HepG2 (cell line): Measurements from ENCODE around the gene WIPF3. TPM values are rescaled to one million over a fixed set of nuclear protein-coding genes. Genes with fewer than 3 reads are reported as not detected.

Experiments
- ATAC-seq: fragments of 200-7000 bp; cut with Tn5 transposase; 3 replicates; pipeline ENCODE4 v1.9.1; 2020; ENCODE audit warnings: mild to moderate bottlenecking, moderate library complexity
- BruUV-seq: library from RNA; stranded (reverse); fragments of 400-500 nt; replicated peaks from 2 replicates; lab custom pipeline; 2021; lab: Mats Ljungman, UMichigan
- CTCF ChIA-PET: fragments of 300-600 bp; formaldehyde crosslinking; extraction: SDS; loops from one replicate; lab custom pipeline; 2021; ENCODE audit warnings: low total read pairs, inconsistent platforms, low intra/inter-chr PET ratio; lab: Yijun Ruan, JAX
- POLR2A ChIA-PET: fragments of 350-600 bp; sonication (Branson Sonifier 250); formaldehyde crosslinking; loops from one replicate; lab custom pipeline; 2020; ENCODE audit warnings: antibody characterized with exemption, inconsistent platforms; lab: Yijun Ruan, JAX
- DNase-seq: peaks from one replicate; pipeline ENCODE4 v3.0.0-alpha.2; 2015; ENCODE audit warnings: low spot score
- FAIRE-seq: peaks from 3 replicates; lab custom pipeline; 2011; peaks lifted over from hg19 to GRCh38; lab: Jason Lieb, UNC
- H2AFZ ChIP-seq: one replicate; pipeline ENCODE4 v1.6.1; 2011; ENCODE audit warnings: low read length, inconsistent platforms
- H3K27ac ChIP-seq: fragments of 300-600 bp; 3 replicates; pipeline ENCODE4 v1.8.0; 2011; ENCODE audit warnings: mixed run types, mild to moderate bottlenecking, mixed read lengths, low read length, inconsistent platforms; ENCODE audit not compliant: insufficient read depth; ENCODE audit errors: extremely low read length
- H3K27me3 ChIP-seq, 2 experiments: fragments of 200-600 bp in 1 of 2; 2 replicates in 1 of 2; 3 replicates in 1 of 2; pipeline versions ENCODE4 v1.6.0 to v1.8.0; 2011; ENCODE audit warnings: low read length in 2 of 2, mild to moderate bottlenecking in 2 of 2, moderate library complexity in 2 of 2, inconsistent platforms in 1 of 2; ENCODE audit not compliant: insufficient read depth in 2 of 2, control insufficient read depth in 1 of 2
- H3K36me3 ChIP-seq, 2 experiments: fragments of 200-600 bp in 1 of 2; replicated peaks in 1 of 2; 2 replicates in 1 of 2; 3 replicates in 1 of 2; pipeline versions ENCODE4 v1.5.1 to v1.8.0; 2011; ENCODE audit warnings: low read length in 2 of 2, inconsistent platforms in 1 of 2; ENCODE audit not compliant: insufficient read depth in 2 of 2, control insufficient read depth in 1 of 2
- H3K4me1 ChIP-seq: 2 replicates; pipeline ENCODE4 v1.5.1; 2012; ENCODE audit warnings: low read length, inconsistent platforms; ENCODE audit not compliant: insufficient read depth
- H3K4me2 ChIP-seq: 2 replicates; pipeline ENCODE4 v1.6.0; 2011; ENCODE audit warnings: low read depth, low read length, inconsistent platforms
- H3K4me3 ChIP-seq, 3 experiments: fragments of 200-600 bp in 1 of 3; sonication (generic), shearing (Covaris generic) in 1 of 3; replicated peaks in 1 of 3; 2 replicates each; pipeline ENCODE4 v1.5.1; 2011 to 2016; ENCODE audit warnings: low read length in 3 of 3, inconsistent platforms in 2 of 3, low read depth in 2 of 3, mild to moderate bottlenecking in 2 of 3, control low read depth in 1 of 3, mixed read lengths in 1 of 3; ENCODE audit not compliant: insufficient read depth in 1 of 3
- H3K79me2 ChIP-seq: one replicate; pipeline ENCODE4 v1.6.1; 2011; ENCODE audit warnings: low read length, inconsistent platforms; ENCODE audit not compliant: insufficient read depth
- H3K9ac ChIP-seq: 2 replicates; pipeline ENCODE4 v1.6.0; 2011; ENCODE audit warnings: mild to moderate bottlenecking, low read depth, low read length, inconsistent platforms; ENCODE audit not compliant: insufficient read depth
- H3K9me3 ChIP-seq: 2 replicates; pipeline ENCODE4 v1.5.1; 2012; ENCODE audit warnings: mild to moderate bottlenecking, low read length
- H4K20me1 ChIP-seq: 2 replicates; pipeline ENCODE4 v1.6.0; 2011; ENCODE audit warnings: inconsistent platforms, mild to moderate bottlenecking, low read length, moderate library complexity; ENCODE audit not compliant: insufficient read depth
- CEBPB ChIP-seq: IDR thresholded peaks from 2 replicates; pipeline ENCODE4 v1.6.1; 2011; ENCODE audit warnings: low read depth, low read length, improper control_type of control experiment, borderline replicate concordance
- EEA1 ChIP-seq: sonication (generic); formaldehyde crosslinking; IDR thresholded peaks from 2 replicates; pipeline ENCODE4 v1.5.1; 2020; ENCODE audit warnings: mild to moderate bottlenecking, missing genetic modification reagents, borderline replicate concordance
- GATAD1 ChIP-seq: IDR thresholded peaks from 2 replicates; pipeline ENCODE4 v1.6.1; 2016; ENCODE audit warnings: missing genetic modification reagents, missing compliant biosample characterization
- REL ChIP-seq: sonication (generic); formaldehyde crosslinking; conservative IDR thresholded peaks from 2 replicates; pipeline ENCODE4 v1.8.0; 2022; ENCODE audit warnings: mild to moderate bottlenecking, missing genetic modification reagents, moderate library complexity
- WGBS: methylation state at CpG from one replicate; pipeline ENCODE4 v1.1.6; 2017; ENCODE audit warnings: low lambda C conversion rate; 5-methylcytosine and 5-hydroxymethylcytosine counted together
- in situ Hi-C: cut with HindIII; loops from 2 replicates; pipeline ENCODE4 v1.10.0; 2017; ENCODE audit warnings: low pct_unique_long_range_greater_than_20kb; ENCODE audit not compliant: extremely low pct_ligation_motif_present
- intact Hi-C: fragments of 100-400 bp; cut with micrococcal nuclease; formaldehyde crosslinking; loops from one replicate; pipeline ENCODE4 v1.10.0; 2022; ENCODE audit not compliant: unreplicated experiment
- polyA plus RNA-seq, 8 experiments: library from polyadenylated mRNA; depleted of rRNA in 3 of 8; stranded (reverse) in 7 of 8; unstranded in 1 of 8; fragments of >200 nt; fragmentation: Illumina TruSeq in 4 of 8; extraction: Trizol in 4 of 8; gene quantifications; 2 replicates each; pipeline versions ENCODE4 v1.2.1 to v1.2.3, GENCODE V29; 2011 to 2016; ENCODE audit warnings: low read depth in 4 of 8, missing spikeins in 1 of 8, mixed read lengths in 1 of 8; ENCODE audit not compliant: insufficient read depth in 1 of 8
- total RNA-seq, 5 experiments: library from RNA; depleted of rRNA; stranded (reverse); fragments of >200 nt; fragmentation: Illumina TruSeq; extraction: Trizol; gene quantifications; 2 replicates each; pipeline ENCODE4 v1.2.3, GENCODE V29; 2016; ENCODE audit warnings: low read depth in 1 of 5

The WIPF3 gene
- total and polyA plus RNA-seq, 2 of the 13 experiments (the other 11 are each of a cell fraction or from before 2014, with no cell fraction given): 0.03 TPM; not detected in 1

DNA sequence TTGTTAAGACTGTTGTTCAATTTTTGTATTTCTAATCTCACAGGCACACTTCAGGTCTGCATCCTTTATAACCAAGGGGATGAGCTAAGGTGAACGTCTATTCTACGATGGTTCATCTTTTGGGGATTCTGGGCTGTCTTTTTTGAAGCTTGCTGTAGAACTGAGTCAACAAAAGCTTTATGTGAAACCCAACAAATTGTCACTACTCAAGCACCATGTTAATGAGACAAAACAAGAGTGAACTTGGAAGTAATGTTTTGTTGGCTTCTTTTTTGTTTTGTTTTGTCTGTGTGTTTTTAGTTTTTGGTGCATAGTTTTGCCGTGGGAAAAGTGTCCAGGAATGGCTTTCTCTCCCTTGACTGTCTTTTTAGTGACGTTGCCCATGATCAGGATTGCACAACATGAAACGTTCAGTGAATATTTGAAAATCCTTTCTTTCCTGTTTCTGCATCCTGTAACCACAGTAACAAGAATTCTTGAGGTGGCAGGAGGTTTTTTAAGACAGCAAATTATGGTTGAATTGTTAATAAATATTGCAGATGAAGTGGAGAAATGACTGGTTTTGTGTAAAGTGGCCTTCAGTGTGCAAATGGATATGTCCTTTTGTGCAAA, 65.6 kb downstream of the WIPF3 start:
- BruUV-seq: no TSS peak
- no peak overlapping the region for H2AFZ ChIP-seq

DNA sequence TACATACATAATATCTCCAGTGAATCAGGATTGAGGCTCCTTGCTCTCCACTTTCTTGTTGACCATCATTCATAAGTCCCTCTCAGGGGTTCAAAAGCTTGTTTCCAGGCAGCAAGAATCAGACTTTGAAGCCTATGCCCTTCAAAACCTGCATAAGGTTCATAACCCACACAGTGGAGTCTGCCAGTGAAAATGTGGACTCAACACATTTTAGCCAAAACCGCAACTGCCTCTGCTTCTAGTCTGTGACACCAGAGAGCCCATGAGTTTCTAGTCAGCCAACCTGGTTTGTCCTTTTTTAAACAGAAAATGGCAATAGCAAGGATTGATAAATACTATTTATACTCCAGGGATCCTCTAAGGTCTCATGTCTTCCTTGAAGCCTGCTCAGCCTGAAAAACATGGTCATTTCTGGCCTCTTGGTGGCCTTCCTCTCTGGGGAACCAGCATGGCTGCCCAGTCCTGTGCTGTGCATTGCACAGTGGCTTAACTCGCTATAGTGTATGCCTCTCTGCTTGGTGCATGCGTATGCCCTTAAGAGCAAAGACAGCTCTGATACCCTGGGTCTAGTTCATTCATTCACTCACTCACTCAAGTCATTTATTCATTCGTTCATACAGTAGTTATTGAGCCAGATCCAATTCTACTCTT, 67.5 kb downstream of the WIPF3 start:
- intact Hi-C loops (no loop called here), in situ Hi-C loops (loop anchor here (10.0 kb wide), 1 partner anchor 191 kb away; no protein-coding TSS in a partner anchor)
- no peak overlapping the region for H3K4me3 ChIP-seq
- ChIA-PET CTCF (no interaction called here), POLR2A (no interaction called here)
- no peaks in the 10 kb centered on the region for H3K9me3 ChIP-seq
- 32% methylated on average over 4 of the region's 4 CpGs for WGBS
- no peaks in the 10 kb centered on the region for H3K36me3 ChIP-seq
- H3K4me2 ChIP-seq: no peak overlapping the region
- peaks cover 8% of the 10 kb centered on the region; the same call in 1 of the 2 replicates for H3K4me1 ChIP-seq
- no peaks in the 10 kb centered on the region for H4K20me1 ChIP-seq
- DNase-seq (no peak), ATAC-seq (no peak), FAIRE-seq (no peak)
- H3K79me2 ChIP-seq: no peaks in the 10 kb centered on the region
- no peak overlapping the region for H3K9ac ChIP-seq
- TF ChIP-seq EEA1 (CRISPR knock-in tag): no peak
- no peak for TF ChIP-seq GATAD1 (CRISPR knock-in tag)
- no TSS peak for BruUV-seq
- H3K27me3 ChIP-seq: peaks cover 0 to 22% of the 10 kb centered on the region in 2 experiments; a peak in 3 of 5 replicates
- H3K27ac ChIP-seq: no peak overlapping the region
- no peak overlapping the region for H2AFZ ChIP-seq

More for the DNA sequence above, 65.6 kb downstream of the WIPF3 start:
- H3K4me2 ChIP-seq: no peak overlapping the region
- no peak for DNase-seq
- in situ Hi-C loops: loop anchor here (10.0 kb wide), 1 partner anchor 193 kb away; no protein-coding TSS in a partner anchor
- H3K4me3 ChIP-seq: no peak overlapping the region
- ChIA-PET CTCF (no interaction called here), POLR2A (no interaction called here)
- no peak for TF ChIP-seq REL
- TF ChIP-seq CEBPB: peak; percentile 64
- H3K4me1 ChIP-seq: peaks cover 2% of the 10 kb centered on the region; the same call in 1 of the 2 replicates
- no peak overlapping the region for H3K27ac ChIP-seq
- H3K79me2 ChIP-seq: no peaks in the 10 kb centered on the region
- WGBS: 14% methylated on average over 5 of the region's 5 CpGs
- H3K36me3 ChIP-seq: no peaks in the 10 kb centered on the region
- intact Hi-C loops: no loop called here
- H4K20me1 ChIP-seq: no peaks in the 10 kb centered on the region
- H3K27me3 ChIP-seq: peaks cover 0 to 22% of the 10 kb centered on the region in 2 experiments; a peak in 3 of 5 replicates
- FAIRE-seq: no peak
- H3K9ac ChIP-seq: no peak overlapping the region
- ATAC-seq: no peak
- H3K9me3 ChIP-seq: no peaks in the 10 kb centered on the region
